Measurements from ENCODE around the gene EIF3B. TPM values are rescaled to one million over a fixed set of nuclear protein-coding genes. Genes with fewer than 3 reads are reported as not detected.

The EIF3B gene
- total and polyA plus RNA-seq, 12 donors = 48.6 to 102 (median 68.2) TPM

DNA sequence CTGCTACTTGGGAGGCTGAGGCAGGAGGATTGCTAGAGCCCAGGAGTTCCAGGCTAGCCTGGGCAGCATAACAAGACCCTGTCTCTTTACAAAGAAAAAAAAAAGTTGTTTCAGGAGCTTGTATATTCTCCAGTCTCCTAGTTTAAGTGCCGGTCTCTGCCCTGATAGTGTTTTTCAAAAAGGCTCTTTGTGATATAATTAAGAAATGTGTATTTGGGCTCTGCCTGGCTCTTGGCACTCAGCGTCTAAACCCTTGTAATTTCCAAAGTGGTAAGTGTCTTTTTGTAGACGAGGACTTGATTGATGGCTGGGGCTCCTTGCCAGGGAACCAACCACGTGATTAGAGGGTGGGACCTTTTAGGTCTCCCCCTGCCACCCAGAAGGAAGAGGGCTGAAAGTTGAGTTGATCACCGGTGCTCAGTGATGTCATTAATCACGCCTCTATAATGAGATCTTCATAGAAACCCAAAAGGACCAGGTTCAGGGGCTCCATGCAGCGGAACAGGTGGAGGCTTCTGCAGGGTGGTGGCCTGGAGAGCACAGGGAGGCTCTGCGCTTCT, 4.4 kb downstream of the EIF3B start:
- WGBS, 2 donors = 60 to 65% methylated on average over 8 of the region's 8 CpGs
- Histone ChIP-seq H3K27ac (no peak overlapping the region), H3K4me1 (peaks cover 6 to 59% (median 46%) of the 10 kb centered on the region in 9 donors), H3K36me3 (peaks cover 0 to 74% (median 36%) of the 10 kb centered on the region in 9 donors), H3K4me3 (no peak overlapping the region), H3K9me3 (no peaks in the 10 kb centered on the region), H3K27me3 (no peaks in the 10 kb centered on the region)
- TF ChIP-seq, protein P1, sequence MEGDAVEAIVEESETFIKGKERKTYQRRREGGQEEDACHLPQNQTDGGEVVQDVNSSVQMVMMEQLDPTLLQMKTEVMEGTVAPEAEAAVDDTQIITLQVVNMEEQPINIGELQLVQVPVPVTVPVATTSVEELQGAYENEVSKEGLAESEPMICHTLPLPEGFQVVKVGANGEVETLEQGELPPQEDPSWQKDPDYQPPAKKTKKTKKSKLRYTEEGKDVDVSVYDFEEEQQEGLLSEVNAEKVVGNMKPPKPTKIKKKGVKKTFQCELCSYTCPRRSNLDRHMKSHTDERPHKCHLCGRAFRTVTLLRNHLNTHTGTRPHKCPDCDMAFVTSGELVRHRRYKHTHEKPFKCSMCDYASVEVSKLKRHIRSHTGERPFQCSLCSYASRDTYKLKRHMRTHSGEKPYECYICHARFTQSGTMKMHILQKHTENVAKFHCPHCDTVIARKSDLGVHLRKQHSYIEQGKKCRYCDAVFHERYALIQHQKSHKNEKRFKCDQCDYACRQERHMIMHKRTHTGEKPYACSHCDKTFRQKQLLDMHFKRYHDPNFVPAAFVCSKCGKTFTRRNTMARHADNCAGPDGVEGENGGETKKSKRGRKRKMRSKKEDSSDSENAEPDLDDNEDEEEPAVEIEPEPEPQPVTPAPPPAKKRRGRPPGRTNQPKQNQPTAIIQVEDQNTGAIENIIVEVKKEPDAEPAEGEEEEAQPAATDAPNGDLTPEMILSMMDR (IDR thresholded peaks at IDR 0.05) = no peak
- DNase-seq (no peak), ATAC-seq (no peak)
- intact Hi-C loops (cut with DNase I) = loop anchor here in 2 of 10 donors (10.0 kb wide), 2 partner anchors 86 to 784 kb away; partner anchors contain the start of gene PSMG3 (in 1 of the 2)

DNA sequence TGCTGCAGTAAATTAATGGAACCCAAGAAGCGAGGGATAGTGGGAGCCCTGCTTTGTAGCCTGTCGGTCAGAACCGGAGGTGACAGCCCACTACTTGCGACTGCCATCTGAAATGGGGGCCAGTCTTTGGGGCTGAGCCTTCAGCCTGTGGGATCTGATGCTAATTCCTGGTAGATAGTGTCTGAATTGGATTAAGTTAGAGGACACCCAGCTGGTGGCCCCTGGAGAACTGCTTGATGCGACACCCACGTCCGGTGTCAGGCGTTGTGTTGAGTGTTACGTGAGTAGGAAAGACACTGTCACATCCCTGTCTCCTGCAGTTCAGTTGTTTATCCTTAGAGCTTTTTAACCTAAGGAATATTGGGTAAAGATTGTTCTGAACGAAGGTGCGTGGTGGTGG, 5.0 kb downstream of the EIF3B start:
- H3K9me3 ChIP-seq = no peaks in the 10 kb centered on the region
- H3K4me1 ChIP-seq = peaks cover 6 to 59% (median 46%) of the 10 kb centered on the region in 9 donors
- TF ChIP-seq, protein P1 (IDR thresholded peaks at IDR 0.05) = no peak
- intact Hi-C loops (cut with DNase I) = loop anchor here in 2 of 10 donors (10.0 kb wide), 2 partner anchors 85 to 785 kb away; partner anchors contain the start of gene PSMG3 (in 1 of the 2)
- H3K27ac ChIP-seq = no peak overlapping the region
- H3K36me3 ChIP-seq = peaks cover 2 to 79% (median 42%) of the 10 kb centered on the region in 9 donors
- no peak overlapping the region for H3K4me3 ChIP-seq
- ATAC-seq (no peak), DNase-seq (no peak)
- H3K27me3 ChIP-seq = no peaks in the 10 kb centered on the region
- 80% methylated on average over 11 of the region's 11 CpGs for WGBS, 2 donors

- no peak for ATAC-seq
- intact Hi-C loops (cut with DNase I) = no loop called here
- TF ChIP-seq, protein P1 (IDR thresholded peaks at IDR 0.05) = no peak
- peaks cover 3 to 91% (median 54%) of the 10 kb centered on the region in 9 donors for H3K36me3 ChIP-seq
- no peaks in the 10 kb centered on the region for H3K27me3 ChIP-seq
- no peak overlapping the region for H3K4me3 ChIP-seq
- H3K9me3 ChIP-seq = no peaks in the 10 kb centered on the region
- 65 to 68% methylated on average over 6 of the region's 6 CpGs for WGBS, 2 donors
- H3K27ac ChIP-seq = no peak overlapping the region
- DNase-seq = no peak
- peaks cover 6 to 55% (median 41%) of the 10 kb centered on the region in 9 donors for H3K4me1 ChIP-seq
Observed at GRCh38 chr7:2360796-2361195, 6.2 kb downstream of the EIF3B start.

- DNase-seq (no peak), ATAC-seq (no peak)
- 89 to 93% methylated on average over 27 of the region's 27 CpGs for WGBS, 2 donors
- Histone ChIP-seq H3K36me3 (peaks cover 3 to 98% (median 68%) of the 10 kb centered on the region in 9 donors), H3K4me3 (no peak overlapping the region), H3K9me3 (no peaks in the 10 kb centered on the region), H3K27me3 (no peaks in the 10 kb centered on the region), H3K27ac (no peak overlapping the region), H3K4me1 (peaks cover 3 to 37% (median 25%) of the 10 kb centered on the region in 9 donors)
- TF ChIP-seq, protein P1 (IDR thresholded peaks at IDR 0.05) = no peak
- intact Hi-C loops (cut with DNase I) = no loop called here
Observed at GRCh38 chr7:2362385-2363088, 7.9 kb downstream of the EIF3B start.

Measured in heart right ventricle (tissue), 16 donors.